Endothelial cell of umbilical vein (primary cell): ENCODE data around the gene NPPA. TPM values are rescaled to one million over a fixed set of nuclear protein-coding genes. Genes with fewer than 3 reads are reported as not detected.

Source experiments
- BruUV-seq: library from RNA; stranded (reverse); fragments of 400-500 nt; replicated peaks from 2 replicates; lab custom pipeline; 2021; lab: Mats Ljungman, UMichigan
- CTCF ChIA-PET: fragments of 300-600, 350-600 bp; sonication (Branson Sonifier 250); formaldehyde crosslinking; loops from one replicate; lab custom pipeline; 2021; ENCODE audit warnings: antibody characterized with exemption, inconsistent platforms; lab: Charles Lee
- POLR2A ChIA-PET: fragments of 300-600, 350-600 bp; sonication (Branson Sonifier 250); formaldehyde crosslinking; loops from one replicate; lab custom pipeline; 2021; ENCODE audit warnings: antibody characterized with exemption, inconsistent platforms; lab: Charles Lee
- DNase-seq: peaks from one replicate; pipeline ENCODE4 v3.0.0-alpha.2; 2011; ENCODE audit warnings: low read depth, low spot score
- FAIRE-seq: peaks from 2 replicates; lab custom pipeline; 2011; peaks lifted over from hg19 to GRCh38; lab: Jason Lieb, UNC
- H2AFZ ChIP-seq: 2 replicates; pipeline ENCODE4 v1.6.0; 2012; ENCODE audit warnings: low read depth, low read length, control low read depth, inconsistent platforms
- H3K27ac ChIP-seq: 2 replicates; pipeline ENCODE4 v1.5.1; 2011; ENCODE audit warnings: low read depth, mild to moderate bottlenecking, control low read depth, low read length, moderate library complexity; ENCODE audit not compliant: insufficient read depth
- H3K27me3 ChIP-seq, 2 experiments: 2 replicates each; pipeline versions ENCODE4 v1.6.0 to v1.6.1; 2011; ENCODE audit warnings: low read length in 2 of 2, mixed read lengths in 1 of 2; ENCODE audit not compliant: control insufficient read depth in 2 of 2, insufficient read depth in 2 of 2
- H3K36me3 ChIP-seq, 2 experiments: 2 replicates in 1 of 2; 3 replicates in 1 of 2; pipeline ENCODE4 v1.5.1; 2011; ENCODE audit warnings: low read length in 2 of 2, mild to moderate bottlenecking in 1 of 2, moderate library complexity in 1 of 2; ENCODE audit not compliant: control insufficient read depth in 2 of 2, insufficient read depth in 2 of 2; ENCODE audit errors: extremely low read depth in 1 of 2
- H3K4me1 ChIP-seq: 3 replicates; pipeline ENCODE4 v1.5.1; 2011; ENCODE audit warnings: mild to moderate bottlenecking, low read length; ENCODE audit not compliant: control insufficient read depth, insufficient read depth; ENCODE audit errors: extremely low read depth
- H3K4me2 ChIP-seq: 2 replicates; pipeline ENCODE4 v1.6.1; 2011; ENCODE audit warnings: low read length, control low read depth, mixed read lengths; ENCODE audit not compliant: insufficient read depth
- H3K4me3 ChIP-seq, 3 experiments: fragments of 200-600 bp in 1 of 3; sonication (generic), shearing (Covaris generic) in 1 of 3; replicated peaks in 1 of 3; 2 replicates each; pipeline ENCODE4 v1.5.1; 2011 to 2016; ENCODE audit warnings: control low read depth in 3 of 3, low read length in 3 of 3, mild to moderate bottlenecking in 2 of 3, inconsistent platforms in 1 of 3, low read depth in 1 of 3, moderate library complexity in 1 of 3; ENCODE audit not compliant: insufficient read depth in 1 of 3
- H3K79me2 ChIP-seq: 2 replicates; pipeline ENCODE4 v1.6.0; 2012; ENCODE audit warnings: low read length, inconsistent platforms; ENCODE audit not compliant: control insufficient read depth, insufficient read depth
- H3K9ac ChIP-seq: replicated peaks from 2 replicates; pipeline ENCODE3; 2011; ENCODE audit warnings: low read length, control low read depth; ENCODE audit not compliant: insufficient read depth; ENCODE audit errors: extremely low read depth
- H3K9me1 ChIP-seq: replicated peaks from 3 replicates; pipeline ENCODE4 v1.6.0; 2011; ENCODE audit warnings: mild to moderate bottlenecking, low read length; ENCODE audit not compliant: control insufficient read depth, insufficient read depth; ENCODE audit errors: extremely low read depth
- H3K9me3 ChIP-seq: replicated peaks from 2 replicates; pipeline ENCODE4 v1.5.1; 2012; ENCODE audit warnings: low read length, inconsistent platforms; ENCODE audit not compliant: control insufficient read depth, insufficient read depth
- H4K20me1 ChIP-seq: replicated peaks from 2 replicates; pipeline ENCODE3; 2011; ENCODE audit warnings: mild to moderate bottlenecking, low read length; ENCODE audit not compliant: control insufficient read depth, insufficient read depth; ENCODE audit errors: extremely low read depth
- CTCF ChIP-seq, 2 donors: IDR thresholded peaks; 1 replicate in 1 of 2; 2 replicates in 1 of 2; pipeline ENCODE4 v1.5.1; 2011; ENCODE audit warnings: low read length in 2 of 2, mild to moderate bottlenecking in 2 of 2, moderate library complexity in 2 of 2, control low read depth in 1 of 2, inconsistent platforms in 1 of 2, low read depth in 1 of 2; ENCODE audit not compliant: insufficient read depth in 1 of 2; ENCODE audit errors: extremely low read depth in 1 of 2
- EZH2 ChIP-seq: IDR thresholded peaks from 2 replicates; pipeline ENCODE4 v1.6.1; 2012; ENCODE audit warnings: borderline replicate concordance, low read depth, mild to moderate bottlenecking, moderate library complexity, low read length, inconsistent platforms; ENCODE audit not compliant: severe bottlenecking
- FOS ChIP-seq: IDR thresholded peaks from 2 replicates; pipeline ENCODE4 v1.6.1; 2011; ENCODE audit warnings: mild to moderate bottlenecking, low read length, moderate library complexity, borderline replicate concordance; ENCODE audit not compliant: insufficient read depth
- GATA2 ChIP-seq: IDR thresholded peaks from 2 replicates; pipeline ENCODE4 v1.7.0; 2011; ENCODE audit warnings: low read depth, mild to moderate bottlenecking, moderate library complexity, mixed read lengths, low read length; ENCODE audit not compliant: insufficient read length, insufficient read depth
- JUN ChIP-seq: IDR thresholded peaks from 2 replicates; pipeline ENCODE4 v1.6.1; 2011; ENCODE audit warnings: borderline replicate concordance, low read depth; ENCODE audit not compliant: insufficient read length, insufficient read depth
- MAX ChIP-seq: IDR thresholded peaks from 2 replicates; pipeline ENCODE4 v1.6.1; 2011; ENCODE audit not compliant: insufficient read depth, insufficient read length
- MYC ChIP-seq: IDR thresholded peaks from one replicate; pipeline ENCODE4 v1.6.1; 2011; ENCODE audit warnings: mild to moderate bottlenecking, low read depth, low read length
- POLR2A ChIP-seq: IDR thresholded peaks from 2 replicates; pipeline ENCODE4 v1.6.1; 2012; ENCODE audit warnings: low read depth, mild to moderate bottlenecking, control low read depth, low read length
- POLR2AphosphoS5 ChIP-seq: IDR thresholded peaks from 2 replicates; pipeline ENCODE4 v1.6.1; 2012; ENCODE audit warnings: low read depth, mild to moderate bottlenecking, control low read depth, low read length, moderate library complexity; ENCODE audit not compliant: insufficient read depth
- dilution Hi-C: fragments of 300-500 bp; cut with MboI; formaldehyde crosslinking; loops from one replicate; pipeline ENCODE4 v1.15.0; 2019; ENCODE audit warnings: low sequenced_read_pairs; ENCODE audit not compliant: extremely low pct_ligation_motif_present
- intact Hi-C: fragments of 100-400 bp; cut with micrococcal nuclease; formaldehyde crosslinking; loops from one replicate; pipeline ENCODE4 v1.10.0; 2022
- polyA plus RNA-seq, 4 experiments: library from polyadenylated mRNA; depleted of rRNA in 3 of 4; stranded (reverse) in 3 of 4; unstranded in 1 of 4; fragments of >200 nt; gene quantifications; 2 replicates each; pipeline versions ENCODE4 v1.2.1 to v1.2.3, GENCODE V29; 2011 to 2012; ENCODE audit warnings: missing spikeins in 1 of 4
- total RNA-seq: library from RNA; stranded (reverse); gene quantifications from 2 replicates; pipeline ENCODE4 v1.2.3, GENCODE V29; 2021

The NPPA gene
- total and polyA plus RNA-seq, 2 donors (not counting 3 experiments of a cell fraction or from before 2014, with no cell fraction given) = not detected

- DNase-seq = no peak
- FAIRE-seq = no peak
- BruUV-seq = no TSS peak
- Histone ChIP-seq H3K9ac (no peak overlapping the region), H3K27ac (no peak overlapping the region), H3K4me3 (no peak overlapping the region), H2AFZ (no peak overlapping the region), H3K9me1 (no peaks in the 10 kb centered on the region), H3K4me1 (no peaks in the 10 kb centered on the region), H3K9me3 (no peaks in the 10 kb centered on the region), H3K36me3 (no peaks in the 10 kb centered on the region), H3K27me3 (no peaks in the 10 kb centered on the region), H4K20me1 (no peaks in the 10 kb centered on the region), H3K4me2 (no peak overlapping the region), H3K79me2 (no peaks in the 10 kb centered on the region)
- TF ChIP-seq POLR2AphosphoS5 (no peak), FOS (no peak), JUN (no peak), POLR2A (no peak), EZH2 (no peak), MYC (no peak), MAX (no peak), GATA2 (no peak), CTCF (IDR thresholded peaks at IDR 0.05; ENCODE audit: extremely low read depth in 1 of 2, insufficient read depth in 1 of 2, low read depth in 1 of 2, low read length in 2 of 2) (no peak)
- POLR2A ChIA-PET = interaction anchor here (0.5 to 0.6 kb wide), 2 partner anchors 29 to 71 kb away, joined by 3 to 4 read pairs; no protein-coding TSS in a partner anchor
- CTCF ChIA-PET = interaction anchor here (0.6 to 1.2 kb wide), 3 partner anchors 12 to 20 kb away, joined by 3 to 4 read pairs (median 4); partner anchors contain the start of gene NPPB
- intact Hi-C loops (no loop called here), dilution Hi-C loops (no loop called here)
Measured at GRCh38 chr1:11879311-11880180, 32.0 kb upstream of the NPPA start.
